Thoracic aorta (tissue), 2 donors: ENCODE results near the gene SPATC1L. TPM values are rescaled to one million over a fixed set of nuclear protein-coding genes. Genes with fewer than 3 reads are reported as not detected.

Experiments used
- ATAC-seq: fragments of 150-250 bp; one replicate; pipeline ENCODE4 v1.8.0; 2017; ENCODE audit warnings: low read depth; ENCODE audit not compliant: insufficient number of reproducible peaks, low FRiP score
- DNase-seq: peaks from one replicate; pipeline ENCODE4 v3.0.0-alpha.2; 2020; ENCODE audit warnings: low spot score
- H3K27ac ChIP-seq, 2 donors: fragments of 200-600 bp; sonication (generic); 1 replicate in 1 of 2; 2 replicates in 1 of 2; pipeline ENCODE4 v1.5.1; 2016; ENCODE audit warnings: mild to moderate bottlenecking in 2 of 2, moderate library complexity in 2 of 2
- H3K27me3 ChIP-seq: fragments of 200-600 bp; sonication (generic); replicated peaks from 2 replicates; pipeline ENCODE4 v1.6.0; 2016; ENCODE audit warnings: mild to moderate bottlenecking; ENCODE audit not compliant: insufficient read depth
- H3K36me3 ChIP-seq: fragments of 200-600 bp; sonication (generic); one replicate; pipeline ENCODE4 v1.5.1; 2016
- H3K4me1 ChIP-seq, 2 donors: fragments of 200-600 bp; sonication (generic); 1 replicate in 1 of 2; 2 replicates in 1 of 2; pipeline versions ENCODE4 v1.5.1 to v1.6.0; 2016; ENCODE audit warnings: low read depth in 2 of 2, mild to moderate bottlenecking in 1 of 2; ENCODE audit not compliant: control insufficient read depth in 1 of 2
- H3K4me3 ChIP-seq: fragments of 200-600 bp; sonication (generic); 2 replicates; pipeline ENCODE4 v1.5.1; 2016; ENCODE audit warnings: mild to moderate bottlenecking
- H3K9me3 ChIP-seq: fragments of 200-600 bp; sonication (generic); 2 replicates; pipeline ENCODE4 v1.5.1; 2016
- total RNA-seq, 2 donors: library from RNA; depleted of rRNA; stranded (reverse); fragments of >200 nt; gene quantifications; one replicate each; pipeline versions ENCODE4 v1.1.0 to v1.2.3, GENCODE V29; 2016
- TF ChIP-seq, protein P1 (sequence below): fragments of 200-600 bp; sonication (generic); IDR thresholded peaks from one replicate; pipeline ENCODE4 v1.5.1; 2019; ENCODE audit warnings: antibody characterized with exemption

The SPATC1L gene
- total RNA-seq, 2 donors from 2014 or later = 3.2 to 7.9 TPM

DNA sequence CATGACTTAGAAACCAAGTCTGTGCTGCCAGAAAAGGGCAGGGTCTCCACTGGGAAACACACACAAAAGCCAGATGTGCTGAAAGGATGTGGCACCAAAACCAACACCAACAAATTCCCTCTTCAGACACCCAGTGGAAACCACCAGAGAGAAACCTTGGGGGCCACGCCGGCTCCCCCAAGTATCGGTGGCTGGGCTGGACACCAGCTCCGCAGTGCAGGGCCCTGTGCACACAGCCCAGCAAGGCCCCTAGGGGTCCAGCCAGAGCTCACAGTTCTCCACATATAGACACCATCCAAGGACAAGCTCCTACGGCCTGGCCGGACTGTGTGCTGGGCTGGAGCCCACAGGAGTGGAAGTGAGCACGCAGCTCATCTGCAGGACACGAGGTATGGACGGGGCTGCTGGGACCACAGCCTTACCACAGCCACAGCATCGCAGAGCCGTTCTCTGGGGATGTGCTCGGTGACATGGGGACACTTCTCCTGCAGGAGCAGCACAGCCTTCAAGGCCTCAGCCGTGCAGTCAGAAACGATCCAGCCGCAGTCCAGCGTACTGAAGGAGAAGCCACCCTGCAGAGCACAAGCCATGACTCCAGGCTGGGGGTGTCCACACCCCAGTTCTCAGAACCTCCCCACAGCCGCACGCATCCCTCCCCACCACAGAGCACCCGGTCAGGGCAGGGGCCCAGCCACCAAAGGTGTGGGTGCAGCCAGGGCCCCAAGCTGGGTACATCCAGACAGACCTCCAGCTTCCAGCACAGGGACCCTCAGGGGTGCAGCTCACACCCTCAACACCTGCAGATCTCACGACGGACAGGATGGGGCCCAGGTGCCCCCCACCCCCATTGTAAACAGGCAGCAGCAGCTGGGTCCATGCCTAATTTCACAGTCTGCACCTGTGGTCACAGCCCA is 23.0 kb upstream of the SPATC1L start:
- H3K9me3 ChIP-seq = no peaks in the 10 kb centered on the region
- no peak for ATAC-seq
- no peak overlapping the region for H3K4me3 ChIP-seq
- H3K4me1 ChIP-seq = no peaks in the 10 kb centered on the region
- peaks cover 64% of the 10 kb centered on the region for H3K36me3 ChIP-seq
- DNase-seq = no peak
- TF ChIP-seq, protein P1, sequence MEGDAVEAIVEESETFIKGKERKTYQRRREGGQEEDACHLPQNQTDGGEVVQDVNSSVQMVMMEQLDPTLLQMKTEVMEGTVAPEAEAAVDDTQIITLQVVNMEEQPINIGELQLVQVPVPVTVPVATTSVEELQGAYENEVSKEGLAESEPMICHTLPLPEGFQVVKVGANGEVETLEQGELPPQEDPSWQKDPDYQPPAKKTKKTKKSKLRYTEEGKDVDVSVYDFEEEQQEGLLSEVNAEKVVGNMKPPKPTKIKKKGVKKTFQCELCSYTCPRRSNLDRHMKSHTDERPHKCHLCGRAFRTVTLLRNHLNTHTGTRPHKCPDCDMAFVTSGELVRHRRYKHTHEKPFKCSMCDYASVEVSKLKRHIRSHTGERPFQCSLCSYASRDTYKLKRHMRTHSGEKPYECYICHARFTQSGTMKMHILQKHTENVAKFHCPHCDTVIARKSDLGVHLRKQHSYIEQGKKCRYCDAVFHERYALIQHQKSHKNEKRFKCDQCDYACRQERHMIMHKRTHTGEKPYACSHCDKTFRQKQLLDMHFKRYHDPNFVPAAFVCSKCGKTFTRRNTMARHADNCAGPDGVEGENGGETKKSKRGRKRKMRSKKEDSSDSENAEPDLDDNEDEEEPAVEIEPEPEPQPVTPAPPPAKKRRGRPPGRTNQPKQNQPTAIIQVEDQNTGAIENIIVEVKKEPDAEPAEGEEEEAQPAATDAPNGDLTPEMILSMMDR = no peak
- no peak overlapping the region for H3K27ac ChIP-seq
- H3K27me3 ChIP-seq = no peaks in the 10 kb centered on the region

DNA sequence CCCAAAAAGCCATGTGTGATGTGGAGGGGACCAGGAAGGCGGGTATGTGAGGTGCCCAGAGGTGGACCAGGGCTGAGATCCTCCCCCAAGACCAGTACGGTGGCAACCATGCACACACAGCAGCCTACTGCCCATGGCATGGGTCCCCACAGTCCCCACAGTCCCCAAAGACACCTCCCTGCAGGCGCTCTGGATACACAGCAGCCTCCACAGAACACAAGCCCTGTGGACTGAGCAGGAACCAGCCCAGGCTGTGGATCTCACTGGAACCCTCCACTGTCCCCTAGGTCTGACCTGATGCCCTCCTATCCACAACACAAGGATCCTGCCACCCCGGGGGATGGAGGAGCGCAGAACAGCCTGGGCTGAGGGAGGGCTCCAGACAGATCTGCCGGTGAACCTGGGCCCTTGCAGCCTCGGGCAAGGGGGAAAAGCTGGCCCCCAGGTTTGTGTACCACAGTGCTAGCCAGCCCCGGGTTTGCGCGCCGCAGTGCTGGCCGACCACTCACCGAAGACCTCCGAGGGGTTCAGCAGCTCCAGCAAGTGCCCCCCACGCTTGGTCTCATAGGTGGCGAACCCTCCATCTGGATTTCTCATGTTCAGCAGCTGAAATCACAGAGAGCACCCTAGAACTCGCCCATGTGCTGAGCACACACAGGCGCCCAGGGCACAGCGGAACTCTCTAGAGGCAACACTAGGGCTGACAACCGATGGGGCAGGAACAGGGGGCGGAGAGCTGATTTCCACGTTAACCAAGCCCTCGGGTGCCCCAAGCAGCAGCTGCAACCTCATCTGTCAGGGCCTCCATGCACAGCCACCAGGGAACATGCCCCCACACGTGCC is 22.1 kb upstream of the SPATC1L start:
- ATAC-seq = no peak
- Histone ChIP-seq H3K27ac (no peak overlapping the region), H3K9me3 (no peaks in the 10 kb centered on the region), H3K4me3 (no peak overlapping the region), H3K27me3 (no peaks in the 10 kb centered on the region), H3K4me1 (no peaks in the 10 kb centered on the region), H3K36me3 (peaks cover 61% of the 10 kb centered on the region)
- DNase-seq = no peak
- TF ChIP-seq, protein P1 = no peak

DNA sequence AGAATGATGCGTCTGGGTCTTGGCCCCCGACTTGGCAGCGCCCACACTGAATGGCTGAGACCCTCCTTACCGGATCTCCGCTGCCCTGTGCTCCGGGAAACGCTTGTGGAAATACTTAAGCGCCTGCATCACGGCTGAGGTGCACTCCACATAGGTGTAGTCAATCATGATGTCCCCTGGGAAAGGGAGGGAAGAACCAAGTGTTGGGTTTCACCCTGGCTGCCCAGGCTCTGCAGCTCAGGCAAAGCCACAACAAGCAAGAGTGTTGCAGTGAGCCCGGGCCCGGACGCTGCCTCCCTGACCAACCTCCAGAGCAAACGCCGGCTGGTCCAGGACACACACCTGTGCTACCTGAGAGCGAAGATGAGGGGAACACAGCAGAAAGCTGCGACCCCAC is 21.5 kb upstream of the SPATC1L start:
- Histone ChIP-seq H3K27ac (no peak overlapping the region), H3K4me3 (no peak overlapping the region), H3K4me1 (no peaks in the 10 kb centered on the region), H3K27me3 (no peaks in the 10 kb centered on the region), H3K9me3 (no peaks in the 10 kb centered on the region), H3K36me3 (peaks cover 61% of the 10 kb centered on the region)
- ATAC-seq = no peak
- no peak for DNase-seq
- TF ChIP-seq, protein P1 = no peak

DNA sequence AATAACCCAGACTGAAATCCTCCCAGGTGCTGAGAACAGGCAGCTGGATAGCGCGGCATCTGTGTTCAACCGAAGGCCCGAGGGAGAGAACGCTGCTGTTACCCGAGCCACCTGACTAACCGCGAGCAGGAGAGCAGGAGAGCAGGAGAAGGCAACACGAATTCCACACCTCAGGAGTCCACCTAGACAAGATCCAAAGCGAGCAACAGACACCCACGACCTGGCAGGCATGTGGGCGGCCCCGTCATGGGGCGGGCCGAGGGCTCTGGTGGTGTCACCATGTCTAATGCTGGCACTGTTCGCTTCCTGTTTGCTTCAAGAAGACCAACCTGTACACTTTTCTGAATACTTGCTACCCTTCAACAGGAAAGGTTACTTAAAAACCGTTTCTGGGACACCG is 20.9 kb upstream of the SPATC1L start:
- Histone ChIP-seq H3K27me3 (no peaks in the 10 kb centered on the region), H3K4me3 (no peak overlapping the region), H3K4me1 (no peaks in the 10 kb centered on the region), H3K36me3 (peaks cover 56% of the 10 kb centered on the region), H3K27ac (no peak overlapping the region), H3K9me3 (no peaks in the 10 kb centered on the region)
- TF ChIP-seq, protein P1 = no peak
- no peak for ATAC-seq
- DNase-seq = no peak

DNA sequence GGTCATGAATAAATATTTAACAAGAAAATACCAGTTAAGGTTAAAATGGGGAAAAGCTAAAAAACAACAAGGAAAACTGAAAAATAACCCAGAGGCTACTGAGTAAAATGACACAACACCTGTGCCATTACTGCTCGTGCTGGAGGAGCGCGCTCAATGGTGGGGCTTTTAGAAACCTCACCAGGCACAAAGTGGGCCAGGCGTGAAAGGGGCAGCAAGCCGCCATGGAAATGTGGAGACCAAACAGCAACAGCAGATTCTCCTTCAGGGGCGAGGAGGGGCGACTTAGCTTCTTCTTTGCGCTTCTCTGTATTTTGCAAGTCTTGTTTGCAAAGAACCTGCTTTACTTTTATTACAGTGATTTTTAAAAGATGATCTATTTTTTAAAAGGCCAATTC is 18.9 kb upstream of the SPATC1L start:
- TF ChIP-seq, protein P1 = no peak
- ATAC-seq (no peak), DNase-seq (no peak)
- no peak overlapping the region for H3K27ac ChIP-seq
- H3K4me3 ChIP-seq = no peak overlapping the region
- no peaks in the 10 kb centered on the region for H3K9me3 ChIP-seq
- H3K4me1 ChIP-seq = no peaks in the 10 kb centered on the region
- H3K36me3 ChIP-seq = peaks cover 40% of the 10 kb centered on the region
- no peaks in the 10 kb centered on the region for H3K27me3 ChIP-seq
